Smooth muscle cell (in vitro differentiated cells): ENCODE results near the gene WFDC1. TPM values are rescaled to one million over a fixed set of nuclear protein-coding genes. Genes with fewer than 3 reads are reported as not detected.

Source experiments
- DNase-seq: peaks from one replicate; lab custom pipeline; 2025; ENCODE audit not compliant: unreplicated experiment; lab: John Stamatoyannopoulos, UW
- H2AFZ ChIP-seq: fragments of 200-600 bp; sonication (generic); 2 replicates; pipeline ENCODE4 v1.6.0; 2016; ENCODE audit warnings: antibody characterized with exemption, low read depth, mild to moderate bottlenecking
- H3F3A ChIP-seq: fragments of 200-600 bp; sonication (generic); 2 replicates; pipeline ENCODE4 v1.6.0; 2017; ENCODE audit warnings: antibody characterized with exemption, low read depth
- H3K27ac ChIP-seq: fragments of 200-600 bp; sonication (generic); 2 replicates; pipeline ENCODE4 v1.5.1; 2016; ENCODE audit warnings: low read depth, mild to moderate bottlenecking
- H3K27me3 ChIP-seq: fragments of 200-600 bp; sonication (generic); 2 replicates; pipeline ENCODE4 v1.6.1; 2016; ENCODE audit warnings: low read depth, mild to moderate bottlenecking
- H3K36me3 ChIP-seq: fragments of 200-600 bp; sonication (generic); 2 replicates; pipeline ENCODE4 v1.5.1; 2016; ENCODE audit warnings: low read depth
- H3K4me1 ChIP-seq: fragments of 200-600 bp; sonication (generic); 2 replicates; pipeline ENCODE4 v1.5.1; 2016; ENCODE audit warnings: low read depth
- H3K4me2 ChIP-seq: fragments of 200-600 bp; sonication (generic); 2 replicates; pipeline ENCODE4 v1.6.0; 2016; ENCODE audit warnings: mild to moderate bottlenecking
- H3K4me3 ChIP-seq: fragments of 200-600 bp; sonication (generic); 2 replicates; pipeline ENCODE4 v1.5.1; 2016; ENCODE audit warnings: mild to moderate bottlenecking
- H3K79me2 ChIP-seq: fragments of 200-600 bp; sonication (generic); 2 replicates; pipeline ENCODE4 v1.6.0; 2016; ENCODE audit warnings: low read depth, mild to moderate bottlenecking
- H3K9ac ChIP-seq: fragments of 200-600 bp; sonication (generic); 2 replicates; pipeline ENCODE4 v1.6.0; 2016; ENCODE audit warnings: low read depth
- H3K9me3 ChIP-seq: fragments of 200-600 bp; sonication (generic); replicated peaks from 2 replicates; pipeline ENCODE4 v1.5.1; 2016; ENCODE audit warnings: low read depth
- H4K20me1 ChIP-seq: fragments of 200-600 bp; sonication (generic); 2 replicates; pipeline ENCODE4 v1.6.0; 2016; ENCODE audit warnings: low read depth
- WGBS: methylation state at CpG from one replicate; pipeline ENCODE4 v1.1.7; 2016; ENCODE audit warnings: low lambda C conversion rate; 5-methylcytosine and 5-hydroxymethylcytosine counted together
- polyA plus RNA-seq: library from polyadenylated mRNA; unstranded; fragments of >200 nt; fragmentation: Nextera tagmentation; extraction: Ambion mirVana; gene quantifications from 2 replicates; pipeline ENCODE4 v1.2.1, GENCODE V29; 2016
- total RNA-seq: library from RNA; depleted of rRNA; stranded (reverse); fragments of >200 nt; gene quantifications from 2 replicates; pipeline ENCODE4 v1.2.3, GENCODE V29; 2014
- TF ChIP-seq, protein P1 (sequence below): fragments of 200-600 bp; sonication (generic); IDR thresholded peaks from 2 replicates; pipeline ENCODE4 v1.5.1; 2017; ENCODE audit warnings: borderline replicate concordance, mild to moderate bottlenecking, antibody characterized with exemption; ENCODE audit not compliant: insufficient read depth, poor library complexity, severe bottlenecking

Gene WFDC1
- total and polyA plus RNA-seq, 2 experiments from 2014 or later, result 176 to 362 TPM

DNA sequence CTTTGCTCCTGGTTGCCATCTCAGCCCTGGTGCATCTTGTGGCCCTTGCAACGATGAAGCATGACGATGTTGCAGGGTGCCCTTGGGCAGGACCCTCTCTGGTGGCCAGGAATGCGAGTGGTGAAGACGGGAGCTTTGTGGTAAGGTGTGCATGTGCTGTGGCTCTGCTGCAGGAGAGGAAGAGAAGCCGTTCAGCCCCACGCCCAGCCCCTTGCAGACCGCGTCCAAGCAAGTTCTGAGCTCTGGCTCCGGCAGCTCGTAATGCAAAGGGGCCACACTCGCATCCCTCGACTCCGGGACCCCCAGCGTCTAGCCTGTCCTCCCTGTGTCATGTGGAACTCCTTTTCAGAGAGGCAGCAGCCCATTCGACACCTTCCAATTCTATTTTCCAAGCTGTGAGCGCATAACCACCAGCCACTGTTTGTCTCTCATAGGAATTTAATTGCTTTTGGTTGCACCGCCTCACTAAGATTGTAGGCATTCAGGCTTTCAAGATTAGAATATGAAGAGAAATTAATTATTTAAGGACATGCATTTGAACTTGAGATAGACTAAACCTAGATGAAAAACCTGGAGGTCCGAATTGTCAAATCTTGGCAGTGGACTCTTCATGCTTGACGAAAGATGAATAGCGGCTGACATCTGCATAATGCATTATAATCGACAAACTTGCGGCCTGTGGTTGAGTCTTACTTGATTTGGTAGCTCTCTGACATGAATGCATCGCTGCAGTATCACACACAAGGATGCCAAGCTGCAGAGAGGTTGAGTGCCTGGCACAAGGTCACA, 33.7 kb upstream of the WFDC1 start:
- TF ChIP-seq, protein P1, sequence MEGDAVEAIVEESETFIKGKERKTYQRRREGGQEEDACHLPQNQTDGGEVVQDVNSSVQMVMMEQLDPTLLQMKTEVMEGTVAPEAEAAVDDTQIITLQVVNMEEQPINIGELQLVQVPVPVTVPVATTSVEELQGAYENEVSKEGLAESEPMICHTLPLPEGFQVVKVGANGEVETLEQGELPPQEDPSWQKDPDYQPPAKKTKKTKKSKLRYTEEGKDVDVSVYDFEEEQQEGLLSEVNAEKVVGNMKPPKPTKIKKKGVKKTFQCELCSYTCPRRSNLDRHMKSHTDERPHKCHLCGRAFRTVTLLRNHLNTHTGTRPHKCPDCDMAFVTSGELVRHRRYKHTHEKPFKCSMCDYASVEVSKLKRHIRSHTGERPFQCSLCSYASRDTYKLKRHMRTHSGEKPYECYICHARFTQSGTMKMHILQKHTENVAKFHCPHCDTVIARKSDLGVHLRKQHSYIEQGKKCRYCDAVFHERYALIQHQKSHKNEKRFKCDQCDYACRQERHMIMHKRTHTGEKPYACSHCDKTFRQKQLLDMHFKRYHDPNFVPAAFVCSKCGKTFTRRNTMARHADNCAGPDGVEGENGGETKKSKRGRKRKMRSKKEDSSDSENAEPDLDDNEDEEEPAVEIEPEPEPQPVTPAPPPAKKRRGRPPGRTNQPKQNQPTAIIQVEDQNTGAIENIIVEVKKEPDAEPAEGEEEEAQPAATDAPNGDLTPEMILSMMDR, result no peak
- H3K36me3 ChIP-seq, result no peaks in the 10 kb centered on the region
- no peak overlapping the region for H3K4me3 ChIP-seq
- H3K9ac ChIP-seq, result no peak overlapping the region
- no peaks in the 10 kb centered on the region for H3F3A ChIP-seq
- H3K79me2 ChIP-seq, result no peaks in the 10 kb centered on the region
- H3K27ac ChIP-seq, result no peak overlapping the region
- H3K4me1 ChIP-seq, result no peaks in the 10 kb centered on the region
- H3K4me2 ChIP-seq, result no peak overlapping the region
- WGBS, result 88% methylated on average over 23 of the region's 23 CpGs
- H4K20me1 ChIP-seq, result no peaks in the 10 kb centered on the region
- no peak overlapping the region for H2AFZ ChIP-seq
- H3K9me3 ChIP-seq, result no peaks in the 10 kb centered on the region
- no peak for DNase-seq
- H3K27me3 ChIP-seq, result no peaks in the 10 kb centered on the region

DNA sequence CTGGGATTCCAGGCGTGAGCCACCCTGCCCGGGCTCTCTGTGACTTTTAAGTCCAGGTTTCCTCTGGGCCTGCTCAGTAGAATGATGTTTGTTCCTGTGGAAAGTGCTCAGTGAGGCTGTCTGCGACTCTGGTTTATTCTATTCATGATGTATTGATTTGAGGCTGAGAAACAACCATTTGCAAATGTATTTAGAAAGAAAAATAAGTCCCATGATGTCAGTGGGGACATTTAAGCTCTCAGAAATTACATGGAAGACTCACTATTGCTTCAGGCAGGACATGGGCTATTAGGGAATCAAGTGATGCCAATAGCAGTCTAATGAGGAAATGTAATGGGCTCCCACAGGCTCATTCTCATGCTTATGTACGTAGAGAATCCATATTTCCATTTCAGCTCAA, 32.6 kb upstream of the WFDC1 start:
- no peaks in the 10 kb centered on the region for H4K20me1 ChIP-seq
- 91% methylated on average over 4 of the region's 4 CpGs for WGBS
- H3K4me3 ChIP-seq, result no peak overlapping the region
- DNase-seq, result no peak
- H3F3A ChIP-seq, result no peaks in the 10 kb centered on the region
- no peak overlapping the region for H2AFZ ChIP-seq
- TF ChIP-seq, protein P1, result no peak
- H3K36me3 ChIP-seq, result no peaks in the 10 kb centered on the region
- no peaks in the 10 kb centered on the region for H3K27me3 ChIP-seq
- no peaks in the 10 kb centered on the region for H3K79me2 ChIP-seq
- no peaks in the 10 kb centered on the region for H3K9me3 ChIP-seq
- H3K4me1 ChIP-seq, result no peaks in the 10 kb centered on the region
- no peak overlapping the region for H3K9ac ChIP-seq
- H3K27ac ChIP-seq, result no peak overlapping the region
- no peak overlapping the region for H3K4me2 ChIP-seq

DNA sequence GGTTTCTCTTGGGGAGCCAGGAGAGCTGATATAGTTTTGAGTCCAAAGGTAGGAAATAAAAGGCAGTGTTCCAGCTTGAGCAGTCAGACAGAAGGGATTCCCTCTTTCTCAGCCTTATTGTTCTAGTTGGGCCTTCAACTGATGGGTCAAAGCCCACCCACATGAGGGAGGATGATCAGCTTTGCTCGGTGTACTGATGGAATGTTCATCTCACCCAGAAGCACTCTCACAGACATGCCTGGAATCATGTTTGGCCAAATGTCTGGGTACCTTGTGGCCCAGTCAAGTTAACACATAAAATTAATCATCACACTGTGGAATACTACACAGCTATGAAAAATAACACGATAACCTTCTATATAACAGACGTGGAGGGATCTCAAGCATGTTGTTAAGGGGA, 31.7 kb upstream of the WFDC1 start:
- 94% methylated on average over 3 of the region's 3 CpGs for WGBS
- no peak overlapping the region for H3K27ac ChIP-seq
- no peaks in the 10 kb centered on the region for H3K4me1 ChIP-seq
- H3K9me3 ChIP-seq, result no peaks in the 10 kb centered on the region
- no peak overlapping the region for H3K4me3 ChIP-seq
- H4K20me1 ChIP-seq, result no peaks in the 10 kb centered on the region
- DNase-seq, result no peak
- H3F3A ChIP-seq, result no peaks in the 10 kb centered on the region
- no peak overlapping the region for H3K4me2 ChIP-seq
- no peaks in the 10 kb centered on the region for H3K36me3 ChIP-seq
- no peaks in the 10 kb centered on the region for H3K27me3 ChIP-seq
- H2AFZ ChIP-seq, result no peak overlapping the region
- TF ChIP-seq, protein P1, result no peak
- no peak overlapping the region for H3K9ac ChIP-seq
- no peaks in the 10 kb centered on the region for H3K79me2 ChIP-seq

- no peak overlapping the region for H3K4me2 ChIP-seq
- H2AFZ ChIP-seq, result peak overlapping the region; percentile 84
- no peak overlapping the region for H3K27ac ChIP-seq
- H3F3A ChIP-seq, result no peaks in the 10 kb centered on the region
- H3K27me3 ChIP-seq, result no peaks in the 10 kb centered on the region
- DNase-seq, result peak; percentile 13
- no peaks in the 10 kb centered on the region for H3K4me1 ChIP-seq
- no peaks in the 10 kb centered on the region for H4K20me1 ChIP-seq
- no peak overlapping the region for H3K4me3 ChIP-seq
- no peaks in the 10 kb centered on the region for H3K36me3 ChIP-seq
- no peak overlapping the region for H3K9ac ChIP-seq
- TF ChIP-seq, protein P1, result no peak
- H3K79me2 ChIP-seq, result no peaks in the 10 kb centered on the region
- no peaks in the 10 kb centered on the region for H3K9me3 ChIP-seq
- 35% methylated on average over 4 of the region's 4 CpGs for WGBS
Observed at GRCh38 chr16:84266451-84266850, 28.2 kb upstream of the WFDC1 start.
